Stimulated activated CD8-positive, alpha-beta memory T cell treated with anti-CD3 and anti-CD28 coated beads, Interleukin-4, amount 100 ng/mL, for 1 hour (primary cell): ENCODE results near the gene OR2T6.
"Not testable (repeated sequence)": the region's sequence is repeated elsewhere in the genome, so short reads cannot be mapped to it uniquely, and the experiment has no call there.

ENCODE experiments used
- DNase-seq, 2 donors: peaks; one replicate each; pipeline ENCODE4 v3.0.0-alpha.2; 2020; ENCODE audit warnings: low read depth in 2 of 2, low spot score in 1 of 2

OR2T6 gene

GRCh38 chr1:248432201-248432600, 56.7 kb downstream of the OR2T6 start:
- not testable (repeated sequence) for DNase-seq

GRCh38 chr1:248433811-248434415, 58.4 kb downstream of the OR2T6 start:
- not testable (repeated sequence) for DNase-seq

- DNase-seq = not testable (repeated sequence)
These were observed 59.4 kb downstream of the OR2T6 start for GRCh38 chr1:248434913-248435312.

GRCh38 chr1:248436303-248436702, 60.8 kb downstream of the OR2T6 start:
- not testable (repeated sequence) for DNase-seq

- DNase-seq = not testable (repeated sequence)
These were observed 63.1 kb downstream of the OR2T6 start for GRCh38 chr1:248438668-248439067.

GRCh38 chr1:248439283-248439682, 63.7 kb downstream of the OR2T6 start:
- DNase-seq = not testable (repeated sequence)
